Iris pigment epithelial cell (primary cell): ENCODE measurements around the gene NPBWR2.

Experiments
- DNase-seq: peaks from one replicate; pipeline ENCODE4 v3.0.0-alpha.2; 2011; ENCODE audit warnings: low read depth

NPBWR2 gene

GRCh38 chr20:64056889-64057627 is 50.3 kb downstream of the NPBWR2 start:
- DNase-seq = no peak

- DNase-seq = no peak
Measured at GRCh38 chr20:64056639-64056888, 50.8 kb downstream of the NPBWR2 start.

- no peak for DNase-seq
Measured at GRCh38 chr20:64055893-64056638, 51.3 kb downstream of the NPBWR2 start.

- no peak for DNase-seq
Measured at GRCh38 chr20:64055396-64055892, 51.9 kb downstream of the NPBWR2 start.

- no peak for DNase-seq
Measured at GRCh38 chr20:64053841-64054661, 53.3 kb downstream of the NPBWR2 start.
